Stimulated activated CD8-positive, alpha-beta memory T cell treated with anti-CD3 and anti-CD28 coated beads, Interleukin-4, amount 100 ng/mL, for 48 hours (primary cell): Measurements from ENCODE around the gene PEG3.
"Not testable (repeated sequence)": the region's sequence is repeated elsewhere in the genome, so short reads cannot be mapped to it uniquely, and the experiment has no call there.

Experiments
- DNase-seq: peaks from one replicate; pipeline ENCODE4 v3.0.0-alpha.2; 2020

The PEG3 gene

DNA sequence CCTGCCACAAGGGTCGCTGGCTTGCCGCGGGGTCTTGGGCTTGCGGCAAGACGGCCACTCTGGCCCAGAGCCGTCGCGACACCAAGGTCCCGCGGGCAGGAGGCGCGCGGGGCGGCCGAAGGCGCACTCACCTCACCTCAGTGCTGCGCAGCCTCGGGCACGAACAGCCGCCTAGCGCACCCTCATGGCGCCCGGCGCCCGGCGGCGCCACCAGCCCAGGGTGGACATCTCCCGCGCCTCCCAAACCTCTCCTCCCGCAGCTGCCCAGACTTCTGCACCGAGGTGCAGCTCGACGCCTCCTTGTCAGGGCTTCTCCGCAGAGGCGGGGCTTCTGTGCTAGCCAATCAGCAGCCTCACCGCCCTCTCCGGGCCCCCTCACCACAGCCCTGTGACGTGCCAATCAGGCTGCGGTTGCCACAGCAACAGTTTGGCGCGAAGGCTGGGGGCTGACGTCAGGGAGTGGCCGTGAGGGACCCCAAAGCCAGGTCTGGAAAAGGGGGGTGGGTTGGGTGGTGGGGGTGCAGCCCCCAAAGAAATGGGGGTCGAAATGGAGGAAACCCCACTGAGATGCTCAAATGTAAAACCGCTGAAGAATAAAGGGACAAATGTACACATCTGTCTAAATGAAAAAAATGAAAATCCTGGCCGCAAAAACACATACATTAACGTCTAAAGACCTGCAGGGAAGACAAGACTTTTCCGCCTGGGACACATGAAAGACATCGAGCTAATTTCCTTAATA, at the start of gene PEG3, which contains the start of gene ZIM2:
Gene PEG3, minus strand, starts transcription at position 276 of the 742 bp plus-strand sequence. CDS start 16,071 bp downstream, outside the sequence.
Gene ZIM2, minus strand, starts transcription at position 276 of the 742 bp plus-strand sequence. CDS start 16,449 bp downstream, outside the sequence.
- DNase-seq, result no peak

- no peak for DNase-seq
These were observed 44.9 kb upstream of the PEG3 start for GRCh38 chr19:56885173-56885985.

GRCh38 chr19:56884441-56884840, 43.9 kb upstream of the PEG3 start:
- no peak for DNase-seq

GRCh38 chr19:56880592-56881190, 40.2 kb upstream of the PEG3 start:
- no peak for DNase-seq

- no peak for DNase-seq
These were observed 36.7 kb upstream of the PEG3 start for GRCh38 chr19:56877069-56877715.

DNA sequence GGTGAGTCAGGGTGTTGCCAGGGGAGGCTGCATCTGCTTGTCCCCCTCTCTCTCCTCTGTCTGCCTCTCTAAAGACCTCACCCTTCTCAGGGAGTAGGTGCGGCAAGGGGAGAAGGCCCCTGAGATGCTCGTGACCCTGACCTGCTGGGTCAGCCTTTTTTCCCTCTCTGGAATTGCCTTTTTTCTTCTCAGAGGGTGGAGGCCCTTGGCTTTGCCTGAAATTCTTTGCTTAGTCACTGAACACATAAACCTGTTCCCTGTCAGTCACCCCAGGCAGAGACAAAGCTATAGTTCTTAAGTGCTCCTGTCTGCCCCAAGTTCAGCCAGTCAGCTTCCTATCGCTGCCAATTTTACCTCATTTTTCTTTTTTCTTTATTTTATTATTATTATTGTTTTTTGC, 35.2 kb upstream of the PEG3 start:
- DNase-seq, result no peak

- no peak for DNase-seq
These were observed 34.0 kb upstream of the PEG3 start for GRCh38 chr19:56874530-56874929.

GRCh38 chr19:56873493-56873892, 33.0 kb upstream of the PEG3 start:
- DNase-seq, result no peak

GRCh38 chr19:56869886-56870285, 29.4 kb upstream of the PEG3 start:
- DNase-seq, result no peak

DNA sequence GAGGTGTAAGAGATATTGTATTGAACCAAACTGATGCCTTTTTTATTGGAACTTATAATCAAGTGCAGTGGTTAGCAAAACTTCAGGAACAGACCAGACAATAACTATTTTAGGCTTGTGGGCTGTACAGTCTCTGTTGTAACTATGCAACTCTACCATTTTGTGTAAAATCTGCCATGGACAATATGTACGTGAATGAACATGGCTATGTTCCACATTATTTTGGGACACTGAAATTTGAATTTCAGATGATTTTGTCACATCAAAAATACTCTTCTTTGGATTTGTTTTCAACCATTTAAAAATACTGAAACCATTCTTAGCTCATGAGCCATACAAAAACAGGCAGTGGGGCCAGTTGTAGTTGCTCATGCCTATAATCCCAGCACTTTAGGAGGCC, 27.9 kb upstream of the PEG3 start:
- DNase-seq, result no peak

- DNase-seq, result no peak
These were observed 26.0 kb upstream of the PEG3 start for GRCh38 chr19:56866538-56866937.

GRCh38 chr19:56864443-56865125, 24.1 kb upstream of the PEG3 start:
- DNase-seq, result no peak

DNA sequence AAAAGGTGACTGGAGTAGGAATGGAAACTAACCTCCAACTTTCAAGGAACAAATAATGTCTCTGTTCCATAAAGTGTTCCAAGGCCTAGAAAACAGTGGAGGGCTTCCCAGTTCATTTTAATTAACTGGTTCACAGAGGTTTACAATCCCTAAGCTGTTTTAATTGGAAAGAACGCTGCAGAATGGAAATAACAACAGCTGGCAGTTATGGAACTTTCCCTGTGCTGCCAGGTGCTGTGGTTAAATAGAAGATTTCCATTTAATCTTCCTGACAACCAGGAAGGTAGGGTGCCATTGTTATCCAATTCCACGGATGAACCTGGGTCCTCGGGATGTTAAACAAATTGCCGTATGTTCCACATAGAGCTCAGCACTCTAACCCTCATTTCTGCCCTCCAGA, 22.2 kb upstream of the PEG3 start:
- no peak for DNase-seq

DNA sequence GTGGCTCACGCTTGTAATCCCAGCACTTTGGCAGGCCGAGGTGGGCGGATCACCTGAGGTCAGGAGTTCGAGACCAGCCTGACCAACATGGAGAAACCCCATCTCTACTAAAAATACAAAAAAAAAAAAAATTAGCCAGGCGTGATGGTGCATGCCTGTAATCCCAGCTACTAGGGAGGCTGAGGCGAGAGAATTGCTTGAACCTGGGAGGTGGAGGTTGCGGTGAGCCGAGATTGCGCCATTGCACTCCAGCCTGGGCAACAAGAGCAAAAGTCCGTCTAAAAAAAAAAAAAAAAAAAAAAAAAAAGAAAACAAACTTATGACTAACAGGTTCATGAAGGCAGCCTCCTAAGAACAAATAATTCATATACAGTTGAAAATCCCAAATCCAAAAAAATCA, 19.9 kb upstream of the PEG3 start:
- not testable (repeated sequence) for DNase-seq

GRCh38 chr19:56858026-56858425, 17.5 kb upstream of the PEG3 start:
- no peak for DNase-seq

DNA sequence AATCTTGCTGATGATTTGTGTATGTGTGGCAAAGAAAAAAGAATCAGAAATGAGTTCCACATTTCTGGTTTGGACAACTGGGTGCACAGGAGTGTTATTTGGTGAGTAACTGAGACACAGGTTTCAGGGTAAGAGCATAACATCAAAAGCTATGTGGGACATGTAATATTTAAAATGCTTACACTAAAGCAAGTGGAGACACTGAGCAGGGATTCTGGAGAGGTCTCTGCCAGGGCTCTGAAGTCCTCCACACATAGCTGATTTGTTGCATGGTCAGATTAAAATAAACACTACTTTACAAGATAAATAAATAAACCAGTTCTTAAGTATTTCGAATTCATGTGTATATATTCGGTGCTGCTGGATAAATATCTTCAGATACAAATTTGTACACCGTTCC, 16.3 kb upstream of the PEG3 start:
- DNase-seq, result no peak

DNA sequence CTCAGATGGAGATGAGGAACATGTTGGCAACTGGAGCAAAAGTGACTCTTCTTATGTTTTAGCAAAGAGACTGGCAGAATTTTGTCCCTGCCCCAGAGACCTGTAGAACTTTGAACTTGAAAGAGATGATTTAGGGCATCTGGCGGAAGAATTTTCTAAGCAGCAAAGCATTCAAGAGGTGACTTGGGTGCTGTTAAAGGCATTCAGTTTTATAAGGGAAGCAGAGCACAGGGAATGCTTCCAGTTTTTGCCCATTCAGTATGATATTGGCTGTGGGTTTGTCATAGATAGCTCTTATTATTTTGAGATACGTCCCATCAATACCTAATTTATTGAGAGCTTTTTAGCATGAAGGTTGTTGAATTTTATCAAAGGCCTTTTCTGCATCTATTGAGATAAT, 11.8 kb upstream of the PEG3 start:
- DNase-seq, result not testable (repeated sequence)

- no peak for DNase-seq
These were observed 7.6 kb upstream of the PEG3 start for GRCh38 chr19:56848166-56848565.

GRCh38 chr19:56842412-56842811, 1.9 kb upstream of the PEG3 start:
- no peak for DNase-seq

- no peak for DNase-seq
These were observed 642 bp upstream of the PEG3 start for GRCh38 chr19:56841193-56841543.

GRCh38 chr19:56839652-56840450, 675 bp downstream of the PEG3 start:
- no peak for DNase-seq
